Vagina (tissue), 2 donors: Measurements from ENCODE around the gene HPN.

Experiments used
- CTCF ChIP-seq, 3 experiments: fragments of 450-650 bp in 2 of 3; fragments of 200-600 bp in 1 of 3; sonication (generic) in 1 of 3; IDR thresholded peaks; one replicate each; pipeline ENCODE4 v1.5.1; 2017 to 2019; ENCODE audit warnings: antibody characterized with exemption in 3 of 3, mild to moderate bottlenecking in 2 of 3, moderate library complexity in 2 of 3
- POLR2AphosphoS5 ChIP-seq, 2 donors: sonication (generic); formaldehyde crosslinking; IDR thresholded peaks; one replicate each; pipeline ENCODE4 v1.9.0; 2017; ENCODE audit warnings: antibody characterized with exemption in 2 of 2, mild to moderate bottlenecking in 2 of 2, low read depth in 1 of 2; ENCODE audit not compliant: insufficient read depth in 1 of 2

GRCh38 chr19:35009424-35010415 is 31.8 kb upstream of the HPN start:
- TF ChIP-seq CTCF (IDR thresholded peaks at IDR 0.05) (no peak), POLR2AphosphoS5 (IDR thresholded peaks at IDR 0.05; ENCODE audit: insufficient read depth in 1 of 2, low read depth in 1 of 2) (no peak)
